Natural killer cell (primary cell): ENCODE measurements around the gene SLC27A6. TPM values are rescaled to one million over a fixed set of nuclear protein-coding genes. Genes with fewer than 3 reads are reported as not detected.

Experiments used
- ATAC-seq, 3 donors: fragments of 150-1000 bp in 2 of 3; fragments of 200-7000 bp in 1 of 3; cut with Tn5 transposase; 1 replicate in 1 of 3; 2 replicates in 2 of 3; pipeline ENCODE4 v1.10.0; 2021; ENCODE audit warnings: mild to moderate bottlenecking in 2 of 3, moderate library complexity in 2 of 3
- DNase-seq, 2 donors: peaks; one replicate each; pipeline versions ENCODE4 v3.0.0 to v3.0.0-alpha.2; 2013 to 2021; ENCODE audit warnings: mixed read lengths in 1 of 2
- H3K27ac ChIP-seq: one replicate; pipeline ENCODE4 v1.5.1; 2013; ENCODE audit warnings: mild to moderate bottlenecking, low read length
- H3K27me3 ChIP-seq: one replicate; pipeline ENCODE4 v1.6.1; 2013; ENCODE audit warnings: low read length; ENCODE audit not compliant: control insufficient read depth, insufficient read depth
- H3K36me3 ChIP-seq: one replicate; pipeline ENCODE4 v1.6.1; 2013; ENCODE audit warnings: low read length; ENCODE audit not compliant: control insufficient read depth, insufficient read depth
- H3K4me1 ChIP-seq: one replicate; pipeline ENCODE4 v1.6.1; 2013; ENCODE audit warnings: low read length; ENCODE audit not compliant: control insufficient read depth, insufficient read depth
- H3K4me3 ChIP-seq: one replicate; pipeline ENCODE4 v1.5.1; 2013; ENCODE audit warnings: low read length
- H3K9me3 ChIP-seq: one replicate; pipeline ENCODE4 v1.6.1; 2013; ENCODE audit warnings: low read length; ENCODE audit not compliant: control insufficient read depth, insufficient read depth
- H3K27ac Mint-ChIP-seq, 2 donors: one replicate each; pipeline ENCODE4 v1.8.0; 2022; ENCODE audit warnings: mild to moderate bottlenecking in 2 of 2, mixed read lengths in 2 of 2, moderate library complexity in 1 of 2
- H3K27me3 Mint-ChIP-seq, 2 donors: one replicate each; pipeline ENCODE4 v1.8.0; 2022; ENCODE audit warnings: low read depth in 2 of 2, mixed read lengths in 2 of 2
- H3K36me3 Mint-ChIP-seq: one replicate; pipeline ENCODE4 v1.8.0; 2022; ENCODE audit warnings: mixed read lengths
- H3K4me1 Mint-ChIP-seq, 2 donors: one replicate each; pipeline ENCODE4 v1.8.0; 2022; ENCODE audit warnings: mixed read lengths in 2 of 2
- H3K4me3 Mint-ChIP-seq: one replicate; pipeline ENCODE4 v1.8.0; 2022; ENCODE audit warnings: mild to moderate bottlenecking, moderate library complexity, mixed read lengths
- H3K9me3 Mint-ChIP-seq, 2 donors: one replicate each; pipeline ENCODE4 v1.8.0; 2022; ENCODE audit warnings: mixed read lengths in 2 of 2
- CTCF ChIP-seq: fragments of 200-600 bp; IDR thresholded peaks from one replicate; pipeline ENCODE4 v1.8.0; 2022; ENCODE audit warnings: antibody characterized with exemption
- WGBS: methylation state at CpG from one replicate; pipeline ENCODE4 v1.1.7; 2013; ENCODE audit warnings: missing lambda C conversion rate; ENCODE audit not compliant: insufficient coverage; 5-methylcytosine and 5-hydroxymethylcytosine counted together
- intact Hi-C: fragments of 100-400 bp; cut with micrococcal nuclease; formaldehyde crosslinking; loops from one replicate; pipeline ENCODE4 v1.14.2; 2022
- total RNA-seq, 4 donors: library from RNA; stranded (reverse); fragments of 120-200 nt in 1 of 4; gene quantifications; one replicate each; pipeline versions ENCODE4 v1.2.3 to v1.2.4, GENCODE V29; 2013 to 2022

Gene SLC27A6
- total RNA-seq, 3 donors from 2014 or later (not counting 1 experiment from before 2014, with no cell fraction given) = not detected

GRCh38 chr5:129082225-129083136, 117.2 kb downstream of the SLC27A6 start:
- Mint-ChIP-seq H3K9me3 (no peaks in the 10 kb centered on the region), H3K27me3 (peaks cover 30 to 43% of the 10 kb centered on the region in 2 donors), H3K4me3 (no peak overlapping the region), H3K27ac (no peak overlapping the region), H3K36me3 (no peaks in the 10 kb centered on the region), H3K4me1 (no peaks in the 10 kb centered on the region)
- H3K27me3 ChIP-seq = no peaks in the 10 kb centered on the region
- no peaks in the 10 kb centered on the region for H3K36me3 ChIP-seq
- no peaks in the 10 kb centered on the region for H3K4me1 ChIP-seq
- no peak for TF ChIP-seq CTCF
- no peak overlapping the region for H3K4me3 ChIP-seq
- 83% methylated on average over 6 of the region's 6 CpGs for WGBS
- ATAC-seq (no peak), DNase-seq (no peak)
- intact Hi-C loops = no loop called here
- no peaks in the 10 kb centered on the region for H3K9me3 ChIP-seq
- no peak overlapping the region for H3K27ac ChIP-seq

Other genes with a start within 250 kb of the SLC27A6 start
- gene ISOC1, start 129.3 kb downstream of the SLC27A6 start, total RNA-seq = 10 to 100 TPM; 11.3 to 15.5 (median 15.1) TPM